Measurements from ENCODE around the gene MOV10L1.

DNA sequence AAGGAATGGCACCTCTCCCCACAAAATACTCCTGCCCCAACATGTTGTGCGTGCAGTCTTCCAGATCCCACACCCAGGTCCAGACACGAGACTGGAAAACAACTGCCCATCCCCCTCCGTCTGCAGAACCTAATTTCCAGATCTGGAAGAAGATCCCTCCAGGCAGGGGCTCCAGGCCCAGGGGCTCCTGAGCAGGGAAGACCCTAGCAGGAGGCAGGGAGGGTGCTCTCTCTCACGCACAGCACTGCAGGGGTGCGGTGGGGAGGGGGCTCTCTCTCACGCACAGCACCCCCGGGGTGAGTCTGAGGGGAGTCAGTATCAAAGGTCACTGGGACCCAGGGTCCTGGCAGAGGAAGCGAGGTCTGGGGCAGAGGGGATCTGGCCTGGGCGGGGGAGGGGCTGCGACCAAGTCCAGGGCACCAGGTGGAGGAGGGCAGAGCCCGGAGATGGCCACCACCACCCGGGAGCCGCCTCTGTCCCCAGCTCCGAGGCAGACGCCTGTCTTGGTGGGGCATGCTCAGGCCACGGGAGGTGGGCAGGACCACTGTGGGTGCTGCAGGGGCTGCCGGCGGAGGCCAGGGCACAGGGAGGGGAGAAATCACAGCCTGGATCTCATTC is 6.2 kb upstream of the MOV10L1 start:
- TF ChIP-seq, protein P1, sequence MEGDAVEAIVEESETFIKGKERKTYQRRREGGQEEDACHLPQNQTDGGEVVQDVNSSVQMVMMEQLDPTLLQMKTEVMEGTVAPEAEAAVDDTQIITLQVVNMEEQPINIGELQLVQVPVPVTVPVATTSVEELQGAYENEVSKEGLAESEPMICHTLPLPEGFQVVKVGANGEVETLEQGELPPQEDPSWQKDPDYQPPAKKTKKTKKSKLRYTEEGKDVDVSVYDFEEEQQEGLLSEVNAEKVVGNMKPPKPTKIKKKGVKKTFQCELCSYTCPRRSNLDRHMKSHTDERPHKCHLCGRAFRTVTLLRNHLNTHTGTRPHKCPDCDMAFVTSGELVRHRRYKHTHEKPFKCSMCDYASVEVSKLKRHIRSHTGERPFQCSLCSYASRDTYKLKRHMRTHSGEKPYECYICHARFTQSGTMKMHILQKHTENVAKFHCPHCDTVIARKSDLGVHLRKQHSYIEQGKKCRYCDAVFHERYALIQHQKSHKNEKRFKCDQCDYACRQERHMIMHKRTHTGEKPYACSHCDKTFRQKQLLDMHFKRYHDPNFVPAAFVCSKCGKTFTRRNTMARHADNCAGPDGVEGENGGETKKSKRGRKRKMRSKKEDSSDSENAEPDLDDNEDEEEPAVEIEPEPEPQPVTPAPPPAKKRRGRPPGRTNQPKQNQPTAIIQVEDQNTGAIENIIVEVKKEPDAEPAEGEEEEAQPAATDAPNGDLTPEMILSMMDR (IDR thresholded peaks at IDR 0.05; ENCODE audit: low read depth, low read length) = no peak
- no peak for TF ChIP-seq EZH2phosphoT487 (IDR thresholded peaks at IDR 0.05; ENCODE audit: low read depth)
